Glomerular visceral epithelial cell (primary cell): ENCODE results near the gene TGFBI.

Experiments used
- DNase-seq: peaks from one replicate; pipeline ENCODE4 v3.0.0-alpha.2; 2016; ENCODE audit errors: extremely low spot score

Gene TGFBI

DNA sequence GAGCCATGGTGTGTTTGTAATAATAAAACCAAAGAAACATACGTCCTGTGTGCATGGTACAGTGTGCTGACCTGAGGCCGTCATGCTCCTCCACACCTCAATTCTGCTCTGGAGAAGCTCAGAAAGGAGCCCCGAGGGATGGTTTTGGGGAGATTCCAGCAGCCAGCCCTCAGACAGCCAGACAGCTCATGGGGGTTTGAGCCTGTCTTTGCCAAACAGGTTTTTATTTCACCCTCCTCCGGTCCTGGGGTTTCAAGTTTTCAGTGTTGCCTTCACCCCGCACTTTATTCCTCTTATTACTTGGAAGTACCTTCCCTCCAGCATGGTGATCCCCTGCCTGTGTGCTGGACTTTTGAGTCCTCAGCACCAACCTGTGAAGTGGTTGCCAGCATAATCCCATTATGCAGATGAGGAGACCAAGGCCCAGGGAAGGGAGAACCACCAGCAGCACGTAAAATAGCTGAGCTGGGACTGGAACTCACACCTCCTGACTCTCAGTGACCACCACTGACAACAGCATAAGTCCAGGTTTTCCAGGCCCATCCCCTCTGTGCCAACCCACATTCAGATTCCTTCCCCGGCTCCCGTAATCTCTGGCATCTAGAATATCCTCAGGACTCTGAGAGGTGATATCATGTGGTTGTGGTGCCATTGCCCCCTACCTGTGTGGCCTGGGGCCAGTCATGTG, 35.1 kb downstream of the TGFBI start:
- no peak for DNase-seq

GRCh38 chr5:136064510-136064909, 35.7 kb downstream of the TGFBI start:
- peak; percentile 42 for DNase-seq

DNA sequence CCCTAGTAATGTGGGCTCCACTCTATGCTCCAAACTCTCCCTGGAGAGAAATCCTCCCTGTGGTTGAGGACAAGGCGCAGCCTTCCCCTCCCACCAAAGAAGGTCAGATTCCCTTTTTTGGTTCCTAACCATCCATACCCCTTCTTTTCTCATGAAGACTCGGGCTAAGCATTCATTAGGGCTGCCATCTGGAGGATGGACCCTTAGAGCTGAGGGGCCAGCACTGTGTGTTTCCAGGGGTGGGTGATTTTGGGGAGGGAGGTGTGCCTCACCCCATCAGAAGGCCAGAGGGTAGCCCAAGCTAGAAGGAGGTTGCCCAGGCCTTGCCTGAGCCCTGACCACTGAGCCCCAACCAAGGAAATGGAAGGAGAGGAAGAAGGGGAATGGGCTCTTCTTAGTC, 36.8 kb downstream of the TGFBI start:
- DNase-seq: no peak

GRCh38 chr5:136066661-136067271, 38.0 kb downstream of the TGFBI start:
- peak; percentile 71 for DNase-seq

DNA sequence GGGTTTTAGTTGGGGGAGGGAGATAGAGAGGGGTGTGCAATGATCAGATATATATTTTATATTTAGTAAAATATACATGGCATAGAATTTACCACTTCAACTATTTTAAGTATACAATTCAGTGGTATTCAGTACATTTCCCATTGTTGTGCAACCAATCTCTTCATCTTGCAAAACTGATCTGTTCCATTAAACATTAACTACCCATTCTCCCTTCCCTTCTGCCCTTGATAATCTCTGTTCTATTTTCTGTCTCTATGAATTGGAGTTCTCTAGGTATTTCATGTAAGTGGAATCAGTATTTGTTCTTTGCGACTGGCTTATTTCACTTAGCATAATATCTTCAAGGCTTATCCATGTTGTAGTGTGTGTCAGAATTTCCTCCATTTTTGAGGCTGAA, 38.6 kb downstream of the TGFBI start:
- DNase-seq: peak; percentile 35

DNA sequence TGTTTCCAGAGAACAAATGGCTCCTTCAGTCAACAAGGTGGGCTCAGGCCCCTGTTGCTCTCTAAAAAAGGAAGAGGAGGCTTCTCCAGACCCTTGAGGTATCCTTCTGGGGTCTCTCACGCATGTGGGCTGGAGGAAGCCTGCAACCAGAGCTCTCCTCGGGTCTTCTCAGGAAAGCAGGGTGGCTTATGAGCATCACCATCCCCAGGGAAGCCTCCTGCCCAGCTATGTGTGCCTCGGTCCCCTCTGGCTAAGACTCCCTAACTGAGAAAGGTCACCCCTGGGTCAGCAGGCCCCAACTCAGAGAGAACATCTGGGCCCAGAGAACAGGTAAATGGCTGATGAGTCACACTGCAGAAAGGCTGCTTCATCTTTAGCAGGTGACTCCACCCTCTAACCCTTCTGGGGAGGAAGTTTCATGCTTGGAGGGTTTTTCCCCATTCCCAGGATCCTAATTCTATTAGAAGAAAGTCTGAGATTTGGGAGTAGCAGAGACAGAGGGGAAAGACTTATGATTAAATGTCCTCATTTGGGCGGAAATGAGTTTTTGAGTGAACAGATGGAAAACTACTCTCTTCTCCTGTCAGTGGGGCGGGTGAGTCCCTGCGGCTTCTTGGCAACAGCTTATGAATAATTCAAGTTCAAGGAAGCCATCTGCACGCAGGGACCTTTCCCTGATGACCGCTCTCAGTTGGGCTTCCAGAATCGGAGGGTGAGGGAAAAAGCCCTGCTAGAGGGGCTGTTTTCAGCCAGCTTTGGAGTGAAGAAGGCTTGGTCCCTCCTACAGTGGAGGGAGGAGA, 41.9 kb downstream of the TGFBI start:
- DNase-seq: no peak

DNA sequence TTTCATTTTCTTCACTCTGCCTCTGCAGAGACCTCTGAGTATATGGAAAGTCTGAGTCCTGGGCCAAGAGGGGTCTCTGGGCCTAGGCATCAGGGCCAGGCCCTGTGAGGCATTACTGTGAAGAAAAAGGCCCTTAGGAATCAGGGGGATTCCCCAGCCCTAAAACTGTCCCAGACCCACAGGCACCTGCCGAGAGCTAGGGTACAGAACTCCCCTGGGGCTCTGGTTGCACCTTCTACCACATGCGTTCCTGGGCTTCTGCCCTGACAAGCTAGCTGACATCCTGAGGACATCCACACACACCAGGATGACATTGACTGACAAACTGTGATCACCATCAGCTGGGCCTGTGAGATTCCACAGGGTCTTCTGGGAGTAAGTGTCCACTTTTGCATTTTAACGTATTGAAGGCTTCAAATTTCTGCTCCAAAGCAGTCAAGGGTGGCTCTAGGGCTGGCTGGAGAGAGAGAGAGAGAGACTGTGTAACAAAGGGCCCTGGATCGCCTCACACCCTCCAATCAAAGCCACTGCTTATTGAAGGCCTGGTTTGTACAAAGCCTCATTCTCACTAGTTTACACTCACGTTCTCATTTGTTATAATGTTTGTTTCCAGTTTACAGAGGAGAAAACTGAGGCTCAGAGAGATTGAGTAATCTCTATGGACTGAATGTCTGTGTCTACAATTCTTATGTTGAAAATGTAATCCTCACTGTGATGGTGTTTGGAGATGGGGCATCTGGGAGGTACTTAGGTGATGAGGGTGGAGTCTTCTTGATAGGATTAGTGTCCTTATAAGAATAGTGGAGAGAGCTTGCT, 45.1 kb downstream of the TGFBI start:
- no peak for DNase-seq

DNA sequence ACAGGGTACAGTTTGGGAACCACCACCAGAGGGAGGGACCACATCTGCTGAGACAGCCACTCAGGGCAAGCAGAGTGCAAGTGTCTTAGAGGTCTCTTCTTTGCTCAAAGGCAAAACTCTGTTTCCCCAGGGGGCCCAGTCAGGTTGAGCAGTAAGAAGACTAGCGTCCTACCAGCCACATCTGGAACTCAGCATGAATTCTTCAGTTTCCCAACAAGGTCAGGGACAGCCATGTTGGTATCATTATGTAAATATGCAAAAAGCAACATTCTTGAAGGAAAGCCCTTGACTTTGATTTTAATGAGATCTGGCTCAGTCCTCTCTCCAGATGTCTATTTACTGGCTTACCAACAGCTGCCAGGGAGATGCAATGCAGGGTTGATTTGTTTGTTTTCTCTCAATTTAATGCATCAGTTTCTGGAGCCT, 46.7 kb downstream of the TGFBI start:
- no peak for DNase-seq

DNA sequence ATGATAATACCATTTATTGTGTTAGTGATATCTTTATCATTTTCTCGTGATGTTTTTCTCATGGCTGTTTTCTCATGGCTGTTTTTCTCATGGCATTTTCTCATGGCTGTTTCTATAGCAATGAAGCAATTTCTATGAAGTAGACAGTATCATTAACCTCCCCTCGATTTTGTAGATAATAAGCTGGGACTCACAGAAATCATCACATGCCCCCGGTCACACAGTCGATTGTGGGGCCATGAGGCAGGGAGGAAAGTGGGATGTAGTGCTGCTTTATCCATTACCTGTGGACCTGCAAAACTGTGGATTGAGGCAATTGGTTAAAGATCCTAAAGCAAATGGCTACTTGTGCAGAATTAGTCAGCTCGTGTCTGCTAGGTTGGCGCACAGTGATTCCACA, 47.3 kb downstream of the TGFBI start:
- no peak for DNase-seq

- DNase-seq: no peak
These were observed 48.2 kb downstream of the TGFBI start for GRCh38 chr5:136076881-136077445.

- DNase-seq: no peak
These were observed 50.6 kb downstream of the TGFBI start for GRCh38 chr5:136079195-136079985.

DNA sequence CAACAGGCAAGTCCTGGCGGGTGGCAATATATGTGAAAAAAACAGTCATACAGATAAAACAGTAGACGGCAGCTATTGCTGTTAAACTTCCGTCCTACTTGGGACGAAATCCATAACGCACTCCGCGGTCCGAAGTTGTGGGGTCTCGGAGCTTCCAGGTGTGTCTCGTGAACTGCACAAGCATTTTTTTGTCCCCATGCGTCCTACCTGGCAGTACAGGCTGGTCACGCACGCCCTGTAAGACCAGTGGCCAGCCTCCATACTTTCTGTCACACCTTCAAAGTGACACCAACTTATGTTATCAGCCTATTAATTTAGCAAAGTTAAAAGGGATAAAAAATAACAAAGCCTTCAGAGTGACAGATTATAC, 51.3 kb downstream of the TGFBI start:
- no peak for DNase-seq

DNA sequence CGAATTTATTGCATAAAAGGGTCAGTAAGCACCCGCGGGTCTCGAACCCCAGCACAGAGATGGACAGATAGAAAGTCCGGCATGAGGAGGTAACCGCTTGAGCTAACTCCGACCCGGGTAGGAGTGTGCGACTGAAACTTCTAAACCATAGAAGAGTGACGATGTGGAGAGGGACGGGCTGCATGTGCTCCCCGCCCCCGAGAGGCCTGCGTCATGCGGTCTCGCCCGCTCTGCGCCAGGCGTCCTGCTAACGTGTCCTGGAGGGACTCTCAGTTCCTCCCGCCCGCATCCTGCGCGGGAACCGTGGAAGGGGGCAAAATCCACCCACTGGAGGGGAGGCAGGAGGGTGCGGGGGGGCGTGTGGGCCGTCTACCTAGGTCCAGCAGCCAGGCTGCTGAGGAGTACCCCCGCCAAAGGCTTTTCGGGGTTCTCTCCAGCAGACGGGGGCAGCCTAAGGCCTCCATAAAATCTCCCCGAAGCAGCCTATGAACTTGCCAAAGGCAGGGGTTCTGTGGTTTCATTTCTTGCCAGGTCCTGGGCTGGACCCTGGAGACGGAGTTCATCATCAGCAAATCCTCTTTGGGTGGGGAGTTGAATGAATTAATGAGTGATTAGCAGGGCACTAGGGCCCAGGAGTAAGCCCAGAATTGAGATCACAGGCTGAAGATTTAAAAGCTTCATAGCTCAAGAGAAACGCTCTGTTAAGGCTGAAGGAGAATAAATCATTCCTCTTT, 51.9 kb downstream of the TGFBI start:
- DNase-seq: peak; percentile 98

- no peak for DNase-seq
These were observed 52.4 kb downstream of the TGFBI start for GRCh38 chr5:136081217-136081591.

- DNase-seq: peak; percentile 72
These were observed 53.8 kb downstream of the TGFBI start for GRCh38 chr5:136082390-136083193.

GRCh38 chr5:136084698-136085097, 55.9 kb downstream of the TGFBI start:
- DNase-seq: no peak

DNA sequence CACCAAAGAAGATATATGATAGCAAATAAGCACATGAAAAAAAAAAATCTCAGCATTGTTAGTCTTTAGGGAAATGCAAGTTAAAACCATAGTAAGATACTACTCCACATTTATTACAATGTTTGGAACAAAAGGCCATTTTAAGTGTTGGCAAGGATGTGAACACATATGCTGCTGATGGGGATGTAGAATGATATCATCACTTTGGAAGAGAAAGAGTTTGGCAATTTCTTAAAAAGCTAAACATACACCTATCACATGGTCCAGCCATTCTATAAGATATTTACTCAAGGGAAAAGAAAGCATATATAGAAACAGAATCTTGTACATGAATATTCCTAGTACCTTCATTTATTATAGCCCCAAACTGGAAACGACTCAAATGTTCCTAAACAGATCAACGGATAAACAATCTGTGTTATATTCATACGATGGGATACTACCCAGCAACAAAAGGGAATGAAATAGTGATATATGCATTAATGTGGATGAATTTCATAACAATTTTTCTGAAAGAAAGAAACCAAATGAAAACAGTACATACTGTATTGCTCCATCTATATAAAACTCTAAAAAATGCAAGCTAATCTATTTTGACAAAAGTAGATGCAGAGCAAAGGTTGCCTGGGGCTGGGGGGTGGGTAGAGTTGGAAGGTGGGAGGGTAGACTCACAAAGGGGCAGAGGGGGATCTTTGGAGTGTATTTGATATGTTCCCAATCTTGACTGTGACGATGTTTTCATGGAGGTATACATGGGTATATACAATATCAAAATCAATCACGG, 58.2 kb downstream of the TGFBI start:
- no peak for DNase-seq
